ENCODE measurements around the gene MAPK11. TPM values are rescaled to one million over a fixed set of nuclear protein-coding genes. Genes with fewer than 3 reads are reported as not detected.
A peak's percentile ranks its signal among the peaks of the same experiment; 100 is the strongest.

Gene MAPK11
- total and polyA plus RNA-seq, 9 of the 15 experiments (the other 6 are each of a cell fraction or from before 2014, with no cell fraction given): 0.06 to 14.6 (median 5.3) TPM

DNA sequence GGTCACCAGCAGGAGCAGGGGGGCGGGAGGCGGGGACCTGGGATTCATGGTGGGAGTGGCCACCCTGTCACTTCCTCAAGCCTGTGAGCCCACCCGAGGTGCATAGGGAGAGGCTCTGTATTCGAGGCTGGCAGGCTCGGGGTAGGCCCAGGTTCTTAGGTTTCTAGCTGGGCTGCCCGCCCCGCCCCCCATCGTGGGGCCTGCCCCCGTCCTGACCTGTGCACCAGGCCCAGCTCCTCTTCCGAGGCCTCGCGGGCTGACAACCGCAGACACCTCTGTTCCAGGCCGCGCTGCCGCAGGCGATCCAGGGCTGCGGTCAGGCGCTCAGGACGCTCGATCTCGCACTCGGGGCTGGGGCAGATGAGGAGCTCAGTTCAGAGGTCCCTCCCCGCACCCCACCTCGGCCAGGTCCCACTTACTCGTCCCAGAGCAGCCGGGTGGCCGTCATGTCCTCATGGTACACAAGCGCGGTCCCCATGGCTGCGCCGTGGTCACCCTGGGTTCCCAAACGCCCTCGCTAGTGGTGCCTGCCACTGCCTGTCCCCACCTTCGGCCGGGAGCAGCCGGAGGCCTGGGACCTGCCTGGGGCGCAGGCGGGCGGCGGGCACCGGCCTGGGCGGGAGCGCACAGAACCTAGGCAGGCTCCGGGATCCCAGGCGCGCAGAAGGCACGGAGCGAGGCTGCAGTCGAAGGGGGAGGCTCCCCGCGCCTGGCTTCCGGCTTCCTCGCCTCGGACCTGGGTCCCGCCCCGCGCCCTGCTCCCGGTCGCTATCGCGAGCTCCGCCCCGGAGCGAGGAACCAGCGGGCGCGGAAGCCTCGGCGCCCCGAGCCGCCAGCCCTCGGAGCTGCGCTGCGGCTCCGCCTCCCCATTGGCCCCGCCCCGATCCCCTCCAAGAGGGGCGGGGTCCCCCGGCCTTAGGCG, 19.4 kb downstream of the MAPK11 start, which contains the start of gene HDAC10 (continued):
- TF ChIP-seq GABPB1 (CRISPR knock-in tag; IDR thresholded peaks at IDR 0.05) (peak; percentile 56; the same call in 1 of the 2 replicates), ELF4 (CRISPR knock-in tag; IDR thresholded peaks at IDR 0.05) (no peak), PPARD (CRISPR knock-in tag; IDR thresholded peaks at IDR 0.05) (no peak), CBFA2T3 (IDR thresholded peaks at IDR 0.05) (no peak), FOXA3 (CRISPR knock-in tag; conservative IDR thresholded peaks at IDR 0.05 in 1 of 2, IDR thresholded peaks at IDR 0.05 in 1 of 2) (peak in 1 of 2 experiments; percentile 34; a peak in 1 of 4 replicates), RBM39 (optimal IDR thresholded peaks at IDR 0.05; ENCODE audit: low read depth, low read length) (no peak), CCAR2 (IDR thresholded peaks at IDR 0.05; ENCODE audit: low read depth, low read length) (no peak), HDGF (IDR thresholded peaks at IDR 0.05) (no peak), ZNF717 (CRISPR knock-in tag; IDR thresholded peaks at IDR 0.05) (no peak), MAFF (IDR thresholded peaks at IDR 0.05; ENCODE audit: low read length) (no peak), ZFPM2 (CRISPR knock-in tag; IDR thresholded peaks at IDR 0.05) (no peak), ID3 (CRISPR knock-in tag; IDR thresholded peaks at IDR 0.05) (no peak), ID3 (tag; IDR thresholded peaks at IDR 0.05) (no peak), ZNF586 (CRISPR knock-in tag; conservative IDR thresholded peaks at IDR 0.05) (no peak), MECOM (CRISPR knock-in tag; IDR thresholded peaks at IDR 0.05) (no peak), CTCF (IDR thresholded peaks at IDR 0.05 in 2 of 3, conservative IDR thresholded peaks at IDR 0.05 in 1 of 3; ENCODE audit: insufficient read depth in 2 of 3, low read depth in 1 of 3, low read length in 3 of 3) (no peak), SRSF9 (IDR thresholded peaks at IDR 0.05; ENCODE audit: borderline replicate concordance, low read depth, low read length) (no peak), ETV5 (CRISPR knock-in tag; IDR thresholded peaks at IDR 0.05; ENCODE audit: low read depth) (peak; percentile 48)
- TF ChIP-seq, protein P1, sequence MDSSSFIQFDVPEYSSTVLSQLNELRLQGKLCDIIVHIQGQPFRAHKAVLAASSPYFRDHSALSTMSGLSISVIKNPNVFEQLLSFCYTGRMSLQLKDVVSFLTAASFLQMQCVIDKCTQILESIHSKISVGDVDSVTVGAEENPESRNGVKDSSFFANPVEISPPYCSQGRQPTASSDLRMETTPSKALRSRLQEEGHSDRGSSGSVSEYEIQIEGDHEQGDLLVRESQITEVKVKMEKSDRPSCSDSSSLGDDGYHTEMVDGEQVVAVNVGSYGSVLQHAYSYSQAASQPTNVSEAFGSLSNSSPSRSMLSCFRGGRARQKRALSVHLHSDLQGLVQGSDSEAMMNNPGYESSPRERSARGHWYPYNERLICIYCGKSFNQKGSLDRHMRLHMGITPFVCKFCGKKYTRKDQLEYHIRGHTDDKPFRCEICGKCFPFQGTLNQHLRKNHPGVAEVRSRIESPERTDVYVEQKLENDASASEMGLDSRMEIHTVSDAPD (CRISPR knock-in tag; IDR thresholded peaks at IDR 0.05): no peak
- TF ChIP-seq, protein P2, sequence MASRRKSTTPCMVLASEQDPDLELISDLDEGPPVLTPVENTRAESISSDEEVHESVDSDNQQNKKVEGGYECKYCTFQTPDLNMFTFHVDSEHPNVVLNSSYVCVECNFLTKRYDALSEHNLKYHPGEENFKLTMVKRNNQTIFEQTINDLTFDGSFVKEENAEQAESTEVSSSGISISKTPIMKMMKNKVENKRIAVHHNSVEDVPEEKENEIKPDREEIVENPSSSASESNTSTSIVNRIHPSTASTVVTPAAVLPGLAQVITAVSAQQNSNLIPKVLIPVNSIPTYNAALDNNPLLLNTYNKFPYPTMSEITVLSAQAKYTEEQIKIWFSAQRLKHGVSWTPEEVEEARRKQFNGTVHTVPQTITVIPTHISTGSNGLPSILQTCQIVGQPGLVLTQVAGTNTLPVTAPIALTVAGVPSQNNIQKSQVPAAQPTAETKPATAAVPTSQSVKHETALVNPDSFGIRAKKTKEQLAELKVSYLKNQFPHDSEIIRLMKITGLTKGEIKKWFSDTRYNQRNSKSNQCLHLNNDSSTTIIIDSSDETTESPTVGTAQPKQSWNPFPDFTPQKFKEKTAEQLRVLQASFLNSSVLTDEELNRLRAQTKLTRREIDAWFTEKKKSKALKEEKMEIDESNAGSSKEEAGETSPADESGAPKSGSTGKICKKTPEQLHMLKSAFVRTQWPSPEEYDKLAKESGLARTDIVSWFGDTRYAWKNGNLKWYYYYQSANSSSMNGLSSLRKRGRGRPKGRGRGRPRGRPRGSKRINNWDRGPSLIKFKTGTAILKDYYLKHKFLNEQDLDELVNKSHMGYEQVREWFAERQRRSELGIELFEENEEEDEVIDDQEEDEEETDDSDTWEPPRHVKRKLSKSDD (conservative IDR thresholded peaks at IDR 0.05; ENCODE audit: low read length): no peak

Data from K562 (cell line).